Gastrocnemius medialis (tissue), 4 donors: ENCODE results near the gene CALN1. TPM values are rescaled to one million over a fixed set of nuclear protein-coding genes. Genes with fewer than 3 reads are reported as not detected.

ENCODE experiments used
- ATAC-seq, 2 donors: fragments of 150-250 bp; one replicate each; pipeline ENCODE4 v1.9.1; 2016
- DNase-seq, 2 donors: peaks; one replicate each; pipeline ENCODE4 v3.0.0-alpha.2; 2019
- H3K27ac ChIP-seq, 4 donors: fragments of 200-600 bp; sonication (generic); 1 replicate in 1 of 4; 2 replicates in 3 of 4; pipeline ENCODE4 v1.5.1; 2016 to 2018; ENCODE audit warnings: mild to moderate bottlenecking in 2 of 4, moderate library complexity in 1 of 4
- H3K27me3 ChIP-seq, 3 donors: fragments of 200-600 bp; sonication (generic) in 2 of 3; 1 replicate in 1 of 3; 2 replicates in 2 of 3; pipeline versions ENCODE4 v1.5.1 to v1.6.0; 2016 to 2019; ENCODE audit warnings: mild to moderate bottlenecking in 1 of 3, moderate library complexity in 1 of 3
- H3K36me3 ChIP-seq, 2 donors: fragments of 200-600 bp; sonication (generic) in 1 of 2; one replicate each; pipeline ENCODE4 v1.5.1; 2017 to 2018
- H3K4me1 ChIP-seq, 2 donors: fragments of 200-600 bp; sonication (generic) in 1 of 2; one replicate each; pipeline ENCODE4 v1.5.1; 2016 to 2017; ENCODE audit warnings: mild to moderate bottlenecking in 2 of 2
- H3K4me3 ChIP-seq, 4 donors: fragments of 200-600 bp; sonication (generic) in 3 of 4; 1 replicate in 1 of 4; 2 replicates in 3 of 4; pipeline ENCODE4 v1.5.1; 2016 to 2019; ENCODE audit warnings: mild to moderate bottlenecking in 2 of 4
- H3K9me3 ChIP-seq, 3 donors: fragments of 200-600 bp; sonication (generic) in 2 of 3; 1 replicate in 1 of 3; 2 replicates in 2 of 3; pipeline ENCODE4 v1.5.1; 2016 to 2019
- POLR2A ChIP-seq, 2 donors: fragments of 450-650 bp; IDR thresholded peaks; one replicate each; pipeline ENCODE4 v1.6.1; 2017; ENCODE audit warnings: antibody characterized with exemption in 2 of 2, mild to moderate bottlenecking in 2 of 2, moderate library complexity in 2 of 2
- in situ Hi-C, 4 donors: fragments of 200-750 bp; cut with MboI; loops; one replicate each; pipeline versions ENCODE4 v1.15.0 to v1.8.0; 2017; ENCODE audit warnings: low sequenced_read_pairs in 4 of 4
- intact Hi-C: fragments of 100-400 bp; cut with DNase I; formaldehyde crosslinking; loops from one replicate; pipeline ENCODE4 v1.15.1; 2023; ENCODE audit warnings: low total_unique reads
- total RNA-seq, 4 donors: library from RNA; depleted of rRNA; stranded (reverse); fragments of >200 nt; gene quantifications; one replicate each; pipeline versions ENCODE4 v1.1.0 to v1.2.3, GENCODE V29; 2016
- TF ChIP-seq, protein P1 (sequence below), 5 experiments: fragments of 450-650 bp in 3 of 5; fragments of 200-600 bp in 2 of 5; sonication (generic) in 2 of 5; IDR thresholded peaks in 4 of 5; conservative IDR thresholded peaks in 1 of 5; 1 replicate in 4 of 5; 2 replicates in 1 of 5; pipeline ENCODE4 v1.5.1; 2016 to 2019; ENCODE audit warnings: antibody characterized with exemption in 5 of 5, mild to moderate bottlenecking in 3 of 5, moderate library complexity in 3 of 5

CALN1 gene
- total RNA-seq, 4 donors from 2014 or later, result not detected

- Histone ChIP-seq H3K4me1 (no peaks in the 10 kb centered on the region), H3K27me3 (peaks cover 0 to 12% (median 11%) of the 10 kb centered on the region in 3 donors), H3K27ac (no peak overlapping the region), H3K9me3 (no peaks in the 10 kb centered on the region), H3K4me3 (no peak overlapping the region), H3K36me3 (no peaks in the 10 kb centered on the region)
- in situ Hi-C loops (no loop called here), intact Hi-C loops (no loop called here)
- TF ChIP-seq, protein P1, sequence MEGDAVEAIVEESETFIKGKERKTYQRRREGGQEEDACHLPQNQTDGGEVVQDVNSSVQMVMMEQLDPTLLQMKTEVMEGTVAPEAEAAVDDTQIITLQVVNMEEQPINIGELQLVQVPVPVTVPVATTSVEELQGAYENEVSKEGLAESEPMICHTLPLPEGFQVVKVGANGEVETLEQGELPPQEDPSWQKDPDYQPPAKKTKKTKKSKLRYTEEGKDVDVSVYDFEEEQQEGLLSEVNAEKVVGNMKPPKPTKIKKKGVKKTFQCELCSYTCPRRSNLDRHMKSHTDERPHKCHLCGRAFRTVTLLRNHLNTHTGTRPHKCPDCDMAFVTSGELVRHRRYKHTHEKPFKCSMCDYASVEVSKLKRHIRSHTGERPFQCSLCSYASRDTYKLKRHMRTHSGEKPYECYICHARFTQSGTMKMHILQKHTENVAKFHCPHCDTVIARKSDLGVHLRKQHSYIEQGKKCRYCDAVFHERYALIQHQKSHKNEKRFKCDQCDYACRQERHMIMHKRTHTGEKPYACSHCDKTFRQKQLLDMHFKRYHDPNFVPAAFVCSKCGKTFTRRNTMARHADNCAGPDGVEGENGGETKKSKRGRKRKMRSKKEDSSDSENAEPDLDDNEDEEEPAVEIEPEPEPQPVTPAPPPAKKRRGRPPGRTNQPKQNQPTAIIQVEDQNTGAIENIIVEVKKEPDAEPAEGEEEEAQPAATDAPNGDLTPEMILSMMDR (IDR thresholded peaks at IDR 0.05 in 4 of 5, conservative IDR thresholded peaks at IDR 0.05 in 1 of 5), result no peak
- no peak for TF ChIP-seq POLR2A (IDR thresholded peaks at IDR 0.05)
- no peak for ATAC-seq
- no peak for DNase-seq
Measured at GRCh38 chr7:72445580-72445979, 33.4 kb upstream of the CALN1 start.

- H3K27me3 ChIP-seq, result peaks cover 0 to 12% (median 11%) of the 10 kb centered on the region in 3 donors
- no peaks in the 10 kb centered on the region for H3K36me3 ChIP-seq
- DNase-seq (no peak), ATAC-seq (no peak)
- H3K4me3 ChIP-seq, result no peak overlapping the region
- intact Hi-C loops, result no loop called here
- TF ChIP-seq, protein P1 (IDR thresholded peaks at IDR 0.05 in 4 of 5, conservative IDR thresholded peaks at IDR 0.05 in 1 of 5), result no peak
- no peak for TF ChIP-seq POLR2A (IDR thresholded peaks at IDR 0.05)
- no peaks in the 10 kb centered on the region for H3K9me3 ChIP-seq
- no peaks in the 10 kb centered on the region for H3K4me1 ChIP-seq
- no peak overlapping the region for H3K27ac ChIP-seq
- in situ Hi-C loops, result no loop called here
Measured at GRCh38 chr7:72445075-72445474, 32.9 kb upstream of the CALN1 start.

DNA sequence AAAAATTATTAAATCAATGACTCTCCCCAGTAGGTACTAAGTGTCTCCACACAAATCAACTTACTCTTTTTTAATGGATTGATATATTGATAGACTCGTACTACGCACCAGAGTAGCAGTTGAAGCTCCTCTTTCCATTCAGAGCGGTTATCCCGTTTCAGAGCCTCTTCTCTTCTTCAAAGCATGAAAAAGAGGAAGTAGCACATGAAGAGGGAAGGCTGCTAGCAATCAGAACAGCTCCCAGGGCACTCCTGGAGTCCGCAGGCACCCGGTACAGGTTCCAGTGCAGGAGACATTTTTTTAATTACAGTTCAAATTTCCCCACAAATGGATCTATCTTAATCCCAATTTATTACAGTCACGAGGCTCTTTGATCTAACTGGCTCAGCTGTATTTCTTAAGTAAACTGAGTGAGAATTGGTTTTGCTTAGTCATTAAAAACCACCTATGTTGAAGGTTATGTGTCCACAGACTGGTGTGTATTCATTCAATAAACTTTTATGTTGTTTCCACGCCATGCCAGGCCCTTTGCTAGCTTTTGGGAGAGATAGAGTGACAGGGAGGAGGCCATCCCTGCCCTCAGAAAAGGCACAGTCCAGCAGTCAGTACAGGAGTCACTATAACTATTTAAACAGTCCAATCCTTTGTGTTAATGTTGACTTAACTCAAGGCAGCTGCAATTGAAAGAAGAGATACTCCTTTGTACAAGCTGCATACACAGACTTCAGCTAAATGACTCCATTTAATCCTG is 32.1 kb upstream of the CALN1 start:
- no peak for TF ChIP-seq POLR2A (IDR thresholded peaks at IDR 0.05)
- TF ChIP-seq, protein P1 (IDR thresholded peaks at IDR 0.05 in 4 of 5, conservative IDR thresholded peaks at IDR 0.05 in 1 of 5), result no peak
- H3K27ac ChIP-seq, result no peak overlapping the region
- intact Hi-C loops (no loop called here), in situ Hi-C loops (no loop called here)
- no peaks in the 10 kb centered on the region for H3K4me1 ChIP-seq
- DNase-seq, result no peak
- peaks cover 0 to 12% (median 11%) of the 10 kb centered on the region in 3 donors for H3K27me3 ChIP-seq
- no peak for ATAC-seq
- H3K4me3 ChIP-seq, result no peak overlapping the region
- H3K9me3 ChIP-seq, result no peaks in the 10 kb centered on the region
- H3K36me3 ChIP-seq, result no peaks in the 10 kb centered on the region

GRCh38 chr7:72441791-72442190 is 29.7 kb upstream of the CALN1 start:
- H3K4me3 ChIP-seq, result no peak overlapping the region
- no peaks in the 10 kb centered on the region for H3K9me3 ChIP-seq
- in situ Hi-C loops, result no loop called here
- no peaks in the 10 kb centered on the region for H3K36me3 ChIP-seq
- no peak for ATAC-seq
- no peak for DNase-seq
- intact Hi-C loops, result no loop called here
- no peaks in the 10 kb centered on the region for H3K4me1 ChIP-seq
- H3K27ac ChIP-seq, result no peak overlapping the region
- TF ChIP-seq, protein P1 (IDR thresholded peaks at IDR 0.05 in 4 of 5, conservative IDR thresholded peaks at IDR 0.05 in 1 of 5), result no peak
- TF ChIP-seq POLR2A (IDR thresholded peaks at IDR 0.05), result no peak
- peaks cover 0 to 11% (median 8%) of the 10 kb centered on the region in 3 donors for H3K27me3 ChIP-seq
